Measurements from ENCODE around the gene PPP2R5A. TPM values are rescaled to one million over a fixed set of nuclear protein-coding genes. Genes with fewer than 3 reads are reported as not detected.

Gene PPP2R5A
- total and polyA plus RNA-seq, 2 experiments from 2014 or later = 22.0 to 40.2 TPM

- H4K20me1 ChIP-seq (ENCODE audit: insufficient read depth, poor library complexity, severe bottlenecking) = no peaks in the 10 kb centered on the region
- H3K9me3 ChIP-seq (ENCODE audit: low read depth) = no peaks in the 10 kb centered on the region
- TF ChIP-seq CTCF (IDR thresholded peaks at IDR 0.05; ENCODE audit: poor library complexity) (no peak), EZH2 (IDR thresholded peaks at IDR 0.05; ENCODE audit: borderline replicate concordance) (no peak), EZH2phosphoT487 (IDR thresholded peaks at IDR 0.05; ENCODE audit: low read depth, severe bottlenecking, unreplicated experiment) (no peak)
- H3K4me2 ChIP-seq = no peak overlapping the region
- H3K4me1 ChIP-seq (ENCODE audit: insufficient read depth) = no peaks in the 10 kb centered on the region
- no peaks in the 10 kb centered on the region for H3K36me3 ChIP-seq (replicated peaks; ENCODE audit: insufficient read depth, low read depth)
- no peak overlapping the region for H3K4me3 ChIP-seq
- no peak for DNase-seq (ENCODE audit: low spot score)
- no peaks in the 10 kb centered on the region for H3K79me2 ChIP-seq
- no peak overlapping the region for H3K27ac ChIP-seq
- no peaks in the 10 kb centered on the region for H3K9me2 ChIP-seq (replicated peaks; ENCODE audit: insufficient read depth)
- H3K27me3 ChIP-seq = no peaks in the 10 kb centered on the region
- H2AFZ ChIP-seq = no peak overlapping the region
- WGBS (ENCODE audit: low lambda C conversion rate, missing lambda C conversion rate) = 81% methylated on average over 2 of the region's 2 CpGs
Measured at GRCh38 chr1:212267460-212267859, 17.8 kb upstream of the PPP2R5A start.

- H3K36me3 ChIP-seq (replicated peaks; ENCODE audit: insufficient read depth, low read depth) = no peaks in the 10 kb centered on the region
- no peak overlapping the region for H3K4me3 ChIP-seq
- no peaks in the 10 kb centered on the region for H4K20me1 ChIP-seq (ENCODE audit: insufficient read depth, poor library complexity, severe bottlenecking)
- no peaks in the 10 kb centered on the region for H3K79me2 ChIP-seq
- H3K9me2 ChIP-seq (replicated peaks; ENCODE audit: insufficient read depth) = no peaks in the 10 kb centered on the region
- no peaks in the 10 kb centered on the region for H3K27me3 ChIP-seq
- no peaks in the 10 kb centered on the region for H3K9me3 ChIP-seq (ENCODE audit: low read depth)
- no peaks in the 10 kb centered on the region for H3K4me1 ChIP-seq (ENCODE audit: insufficient read depth)
- TF ChIP-seq EZH2 (IDR thresholded peaks at IDR 0.05; ENCODE audit: borderline replicate concordance) (no peak), EZH2phosphoT487 (IDR thresholded peaks at IDR 0.05; ENCODE audit: low read depth, severe bottlenecking, unreplicated experiment) (no peak), CTCF (IDR thresholded peaks at IDR 0.05; ENCODE audit: poor library complexity) (no peak)
- no peak overlapping the region for H3K27ac ChIP-seq
- no peak overlapping the region for H2AFZ ChIP-seq
- no peak overlapping the region for H3K4me2 ChIP-seq
- DNase-seq (ENCODE audit: low spot score) = no peak
Measured at GRCh38 chr1:212269306-212269705, 15.9 kb upstream of the PPP2R5A start.

- Histone ChIP-seq H3K79me2 (no peaks in the 10 kb centered on the region), H3K27ac (no peak overlapping the region), H3K36me3 (replicated peaks; ENCODE audit: insufficient read depth, low read depth) (no peaks in the 10 kb centered on the region), H3K9me2 (replicated peaks; ENCODE audit: insufficient read depth) (no peaks in the 10 kb centered on the region), H3K4me2 (no peak overlapping the region), H3K9me3 (ENCODE audit: low read depth) (no peaks in the 10 kb centered on the region), H4K20me1 (ENCODE audit: insufficient read depth, poor library complexity, severe bottlenecking) (no peaks in the 10 kb centered on the region), H2AFZ (no peak overlapping the region), H3K4me3 (no peak overlapping the region), H3K27me3 (no peaks in the 10 kb centered on the region), H3K4me1 (ENCODE audit: insufficient read depth) (no peaks in the 10 kb centered on the region)
- DNase-seq (ENCODE audit: low spot score) = no peak
- WGBS (ENCODE audit: low lambda C conversion rate, missing lambda C conversion rate) = 31% methylated on average over 2 of the region's 2 CpGs
- TF ChIP-seq EZH2phosphoT487 (IDR thresholded peaks at IDR 0.05; ENCODE audit: low read depth, severe bottlenecking, unreplicated experiment) (no peak), EZH2 (IDR thresholded peaks at IDR 0.05; ENCODE audit: borderline replicate concordance) (no peak), CTCF (IDR thresholded peaks at IDR 0.05; ENCODE audit: poor library complexity) (no peak)
Measured at GRCh38 chr1:212270564-212270963, 14.6 kb upstream of the PPP2R5A start.

- no peak for TF ChIP-seq EZH2 (IDR thresholded peaks at IDR 0.05; ENCODE audit: borderline replicate concordance)
- no peak for TF ChIP-seq CTCF (IDR thresholded peaks at IDR 0.05; ENCODE audit: poor library complexity)
- TF ChIP-seq EZH2phosphoT487 (IDR thresholded peaks at IDR 0.05; ENCODE audit: low read depth, severe bottlenecking, unreplicated experiment) = no peak
- Histone ChIP-seq H3K4me2 (no peak overlapping the region), H4K20me1 (ENCODE audit: insufficient read depth, poor library complexity, severe bottlenecking) (no peaks in the 10 kb centered on the region), H3K9me2 (replicated peaks; ENCODE audit: insufficient read depth) (no peaks in the 10 kb centered on the region), H3K36me3 (replicated peaks; ENCODE audit: insufficient read depth, low read depth) (no peaks in the 10 kb centered on the region), H3K4me3 (no peak overlapping the region), H3K27me3 (no peaks in the 10 kb centered on the region), H3K4me1 (ENCODE audit: insufficient read depth) (no peaks in the 10 kb centered on the region), H3K9me3 (ENCODE audit: low read depth) (no peaks in the 10 kb centered on the region), H3K27ac (no peak overlapping the region), H3K79me2 (no peaks in the 10 kb centered on the region), H2AFZ (no peak overlapping the region)
- WGBS (ENCODE audit: low lambda C conversion rate, missing lambda C conversion rate) = 78% methylated on average over 2 of the region's 2 CpGs
- DNase-seq (ENCODE audit: low spot score) = no peak
Measured at GRCh38 chr1:212271234-212271633, 14.0 kb upstream of the PPP2R5A start.
